Measurements from ENCODE around the gene ARHGAP11A. TPM values are rescaled to one million over a fixed set of nuclear protein-coding genes. Genes with fewer than 3 reads are reported as not detected.

ARHGAP11A gene
- total RNA-seq, 1 donor from 2014 or later = 19.7 TPM

DNA sequence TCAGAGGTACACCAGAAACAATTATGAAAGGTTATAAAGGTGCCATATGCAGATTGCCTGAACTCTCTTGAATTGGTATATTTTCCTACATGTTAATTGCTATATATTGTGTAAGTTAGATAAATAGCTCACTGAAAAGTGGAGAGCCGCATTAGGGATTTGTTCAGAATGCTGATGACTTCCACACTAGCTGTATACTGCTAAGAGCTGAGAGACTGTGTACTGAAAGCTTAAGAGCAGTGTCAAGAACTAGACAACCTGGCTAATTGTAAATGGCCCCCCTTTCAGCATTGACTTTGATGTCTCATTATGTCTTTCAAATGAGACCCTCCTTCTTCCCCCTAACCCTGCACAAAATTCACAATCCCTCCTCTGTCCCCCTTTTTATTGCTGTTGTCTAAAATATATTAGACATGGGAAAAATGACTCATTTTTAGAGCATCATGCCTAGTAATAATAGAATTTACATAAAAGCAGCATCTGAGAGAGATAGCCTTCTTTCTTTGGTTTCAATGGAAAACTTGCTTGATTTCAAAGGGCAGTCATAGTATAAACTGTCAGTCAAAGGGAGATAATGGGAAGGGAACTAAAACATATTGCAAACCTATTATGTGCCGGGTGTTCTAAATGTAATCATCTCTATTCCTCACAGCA is 67.8 kb downstream of the ARHGAP11A start:
- H3K9me3 Mint-ChIP-seq (ENCODE audit: unreplicated experiment) = no peaks in the 10 kb centered on the region
- H3K4me1 Mint-ChIP-seq (ENCODE audit: unreplicated experiment) = peaks cover 5% of the 10 kb centered on the region
- TF ChIP-seq, protein P1, sequence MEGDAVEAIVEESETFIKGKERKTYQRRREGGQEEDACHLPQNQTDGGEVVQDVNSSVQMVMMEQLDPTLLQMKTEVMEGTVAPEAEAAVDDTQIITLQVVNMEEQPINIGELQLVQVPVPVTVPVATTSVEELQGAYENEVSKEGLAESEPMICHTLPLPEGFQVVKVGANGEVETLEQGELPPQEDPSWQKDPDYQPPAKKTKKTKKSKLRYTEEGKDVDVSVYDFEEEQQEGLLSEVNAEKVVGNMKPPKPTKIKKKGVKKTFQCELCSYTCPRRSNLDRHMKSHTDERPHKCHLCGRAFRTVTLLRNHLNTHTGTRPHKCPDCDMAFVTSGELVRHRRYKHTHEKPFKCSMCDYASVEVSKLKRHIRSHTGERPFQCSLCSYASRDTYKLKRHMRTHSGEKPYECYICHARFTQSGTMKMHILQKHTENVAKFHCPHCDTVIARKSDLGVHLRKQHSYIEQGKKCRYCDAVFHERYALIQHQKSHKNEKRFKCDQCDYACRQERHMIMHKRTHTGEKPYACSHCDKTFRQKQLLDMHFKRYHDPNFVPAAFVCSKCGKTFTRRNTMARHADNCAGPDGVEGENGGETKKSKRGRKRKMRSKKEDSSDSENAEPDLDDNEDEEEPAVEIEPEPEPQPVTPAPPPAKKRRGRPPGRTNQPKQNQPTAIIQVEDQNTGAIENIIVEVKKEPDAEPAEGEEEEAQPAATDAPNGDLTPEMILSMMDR (IDR thresholded peaks at IDR 0.05; ENCODE audit: unreplicated experiment) = no peak
- H3K27me3 Mint-ChIP-seq (ENCODE audit: unreplicated experiment) = no peaks in the 10 kb centered on the region
- no peak overlapping the region for H3K27ac Mint-ChIP-seq (ENCODE audit: unreplicated experiment)
- no peaks in the 10 kb centered on the region for H3K36me3 Mint-ChIP-seq (ENCODE audit: low read depth, unreplicated experiment)
- DNase-seq (ENCODE audit: low spot score) = no peak
- no peak overlapping the region for H3K4me3 Mint-ChIP-seq (ENCODE audit: unreplicated experiment)

DNA sequence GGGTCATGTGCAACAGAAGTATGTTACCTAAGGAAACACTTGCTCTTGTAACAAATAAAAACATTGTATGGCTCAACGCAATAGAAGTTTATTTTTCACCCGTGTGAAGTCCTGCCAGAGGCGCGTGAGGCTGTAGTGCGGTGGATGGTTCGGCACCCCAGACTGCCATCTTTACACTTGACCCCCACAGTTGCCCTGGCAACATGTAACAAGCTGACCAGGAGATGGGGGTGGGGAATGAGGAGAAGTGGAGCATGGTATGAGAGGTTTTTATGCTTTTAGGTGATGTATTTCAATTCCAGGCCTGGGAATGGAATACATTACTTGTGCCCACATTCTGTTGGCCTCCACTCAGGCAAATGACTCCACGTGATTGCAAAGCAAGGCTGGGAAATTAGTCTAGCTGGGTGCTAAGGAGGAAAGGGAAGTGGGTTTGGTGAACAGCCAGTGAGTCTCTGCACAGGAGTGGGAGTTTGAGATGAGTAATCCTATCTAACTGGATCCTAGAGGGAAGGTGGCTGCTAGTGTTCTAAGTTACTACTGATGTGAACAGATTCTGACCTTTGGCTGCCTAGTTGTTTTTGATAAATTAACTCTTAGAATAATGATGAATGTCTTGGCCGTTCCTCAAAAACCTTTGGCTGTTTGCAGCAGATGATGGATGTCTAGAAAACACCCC is 68.7 kb downstream of the ARHGAP11A start:
- Mint-ChIP-seq H3K36me3 (ENCODE audit: low read depth, unreplicated experiment) (no peaks in the 10 kb centered on the region), H3K4me1 (ENCODE audit: unreplicated experiment) (peaks cover 5% of the 10 kb centered on the region), H3K27me3 (ENCODE audit: unreplicated experiment) (no peaks in the 10 kb centered on the region), H3K9me3 (ENCODE audit: unreplicated experiment) (no peaks in the 10 kb centered on the region), H3K4me3 (ENCODE audit: unreplicated experiment) (no peak overlapping the region), H3K27ac (ENCODE audit: unreplicated experiment) (no peak overlapping the region)
- no peak for DNase-seq (ENCODE audit: low spot score)
- TF ChIP-seq, protein P1 (IDR thresholded peaks at IDR 0.05; ENCODE audit: unreplicated experiment) = no peak

DNA sequence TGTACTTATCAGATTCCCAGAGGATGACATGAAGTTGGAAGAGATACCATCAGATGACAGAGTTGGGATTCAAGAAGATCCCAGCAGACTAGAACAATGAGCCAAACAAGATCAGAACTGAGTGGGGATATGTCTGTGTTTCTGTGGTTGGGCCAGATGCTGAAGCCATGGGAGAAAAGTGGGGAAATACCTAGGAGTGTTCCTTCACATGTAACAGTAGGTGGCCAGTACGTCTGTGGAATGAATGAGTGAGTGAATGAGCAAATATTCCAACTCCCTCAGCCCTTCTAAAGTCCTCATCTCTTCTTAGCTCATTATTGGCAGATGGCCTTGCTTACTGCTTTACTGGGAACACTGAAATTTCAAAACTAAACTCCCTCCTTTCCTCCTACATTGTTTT is 70.3 kb downstream of the ARHGAP11A start:
- Mint-ChIP-seq H3K27me3 (ENCODE audit: unreplicated experiment) (no peaks in the 10 kb centered on the region), H3K4me3 (ENCODE audit: unreplicated experiment) (no peak overlapping the region), H3K36me3 (ENCODE audit: low read depth, unreplicated experiment) (no peaks in the 10 kb centered on the region), H3K4me1 (ENCODE audit: unreplicated experiment) (peaks cover 5% of the 10 kb centered on the region), H3K9me3 (ENCODE audit: unreplicated experiment) (no peaks in the 10 kb centered on the region), H3K27ac (ENCODE audit: unreplicated experiment) (no peak overlapping the region)
- TF ChIP-seq, protein P1 (IDR thresholded peaks at IDR 0.05; ENCODE audit: unreplicated experiment) = no peak
- DNase-seq (ENCODE audit: low spot score) = no peak

DNA sequence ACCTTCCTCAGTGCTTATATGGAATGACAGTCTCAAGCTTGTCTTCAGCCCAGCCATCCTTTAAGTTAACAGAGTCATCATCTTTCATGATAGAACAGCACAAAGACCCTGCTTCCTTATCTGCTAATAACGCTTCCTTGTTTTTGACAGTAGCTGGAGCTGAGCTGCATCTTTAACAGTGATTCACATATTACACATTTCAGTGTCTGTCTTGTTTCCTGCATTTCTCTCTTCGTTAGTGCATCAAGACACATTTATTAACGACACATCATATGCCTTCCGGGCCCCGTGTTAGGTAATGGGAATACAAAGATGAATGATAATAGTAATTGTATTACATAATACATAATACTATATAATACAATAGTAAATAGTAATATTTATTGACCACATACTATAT is 72.3 kb downstream of the ARHGAP11A start:
- Mint-ChIP-seq H3K4me1 (ENCODE audit: unreplicated experiment) (peaks cover 5% of the 10 kb centered on the region), H3K36me3 (ENCODE audit: low read depth, unreplicated experiment) (no peaks in the 10 kb centered on the region), H3K27me3 (ENCODE audit: unreplicated experiment) (no peaks in the 10 kb centered on the region), H3K4me3 (ENCODE audit: unreplicated experiment) (no peak overlapping the region), H3K9me3 (ENCODE audit: unreplicated experiment) (no peaks in the 10 kb centered on the region), H3K27ac (ENCODE audit: unreplicated experiment) (no peak overlapping the region)
- TF ChIP-seq, protein P1 (IDR thresholded peaks at IDR 0.05; ENCODE audit: unreplicated experiment) = no peak
- DNase-seq (ENCODE audit: low spot score) = no peak

DNA sequence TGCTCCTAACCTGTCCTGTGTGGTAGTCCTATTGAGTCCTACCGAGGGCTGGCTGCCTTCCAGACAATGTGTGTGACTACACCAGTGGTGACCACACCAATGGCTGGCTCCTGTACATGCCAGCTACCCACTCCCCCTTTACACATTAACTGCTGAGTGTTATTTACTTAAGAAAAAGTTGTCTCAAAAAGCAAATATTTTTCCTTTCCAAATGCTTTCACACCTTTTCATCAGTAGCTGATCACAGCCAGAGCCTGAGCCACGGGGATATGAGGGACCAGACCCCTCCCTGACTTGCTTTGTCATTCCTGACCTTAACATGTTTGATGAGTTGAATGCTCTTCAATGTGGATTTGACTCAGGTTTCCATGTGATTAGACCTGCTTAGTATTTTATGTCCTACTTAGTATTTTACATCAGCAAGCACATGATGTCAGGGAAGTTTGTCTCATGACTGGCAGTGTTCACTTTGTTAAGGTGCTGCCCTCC is 72.9 kb downstream of the ARHGAP11A start:
- Mint-ChIP-seq H3K27ac (ENCODE audit: unreplicated experiment) (no peak overlapping the region), H3K36me3 (ENCODE audit: low read depth, unreplicated experiment) (no peaks in the 10 kb centered on the region), H3K4me3 (ENCODE audit: unreplicated experiment) (no peak overlapping the region), H3K4me1 (ENCODE audit: unreplicated experiment) (peaks cover 5% of the 10 kb centered on the region), H3K9me3 (ENCODE audit: unreplicated experiment) (no peaks in the 10 kb centered on the region), H3K27me3 (ENCODE audit: unreplicated experiment) (no peaks in the 10 kb centered on the region)
- DNase-seq (ENCODE audit: low spot score) = no peak
- TF ChIP-seq, protein P1 (IDR thresholded peaks at IDR 0.05; ENCODE audit: unreplicated experiment) = no peak

Measured in endothelial cell (in vitro differentiated cells).